HL-60 (cell line): ENCODE measurements around the gene PLIN3.

Experiments used
- POLR2AphosphoS5 ChIP-seq: IDR thresholded peaks from 2 replicates; pipeline ENCODE4 v1.6.1; 2012; ENCODE audit warnings: low read depth
- TF ChIP-seq, protein P1 (sequence below): IDR thresholded peaks from one replicate; pipeline ENCODE4 v1.5.1; 2011; ENCODE audit warnings: low read length, control low read depth, inconsistent platforms; ENCODE audit not compliant: insufficient read depth

- TF ChIP-seq, protein P1, sequence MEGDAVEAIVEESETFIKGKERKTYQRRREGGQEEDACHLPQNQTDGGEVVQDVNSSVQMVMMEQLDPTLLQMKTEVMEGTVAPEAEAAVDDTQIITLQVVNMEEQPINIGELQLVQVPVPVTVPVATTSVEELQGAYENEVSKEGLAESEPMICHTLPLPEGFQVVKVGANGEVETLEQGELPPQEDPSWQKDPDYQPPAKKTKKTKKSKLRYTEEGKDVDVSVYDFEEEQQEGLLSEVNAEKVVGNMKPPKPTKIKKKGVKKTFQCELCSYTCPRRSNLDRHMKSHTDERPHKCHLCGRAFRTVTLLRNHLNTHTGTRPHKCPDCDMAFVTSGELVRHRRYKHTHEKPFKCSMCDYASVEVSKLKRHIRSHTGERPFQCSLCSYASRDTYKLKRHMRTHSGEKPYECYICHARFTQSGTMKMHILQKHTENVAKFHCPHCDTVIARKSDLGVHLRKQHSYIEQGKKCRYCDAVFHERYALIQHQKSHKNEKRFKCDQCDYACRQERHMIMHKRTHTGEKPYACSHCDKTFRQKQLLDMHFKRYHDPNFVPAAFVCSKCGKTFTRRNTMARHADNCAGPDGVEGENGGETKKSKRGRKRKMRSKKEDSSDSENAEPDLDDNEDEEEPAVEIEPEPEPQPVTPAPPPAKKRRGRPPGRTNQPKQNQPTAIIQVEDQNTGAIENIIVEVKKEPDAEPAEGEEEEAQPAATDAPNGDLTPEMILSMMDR: no peak
- no peak for TF ChIP-seq POLR2AphosphoS5
Observed at GRCh38 chr19:4904481-4904880, 37.0 kb upstream of the PLIN3 start.
